Measurements from ENCODE around the gene STRA6. TPM values are rescaled to one million over a fixed set of nuclear protein-coding genes. Genes with fewer than 3 reads are reported as not detected.

Gene STRA6
- polyA plus RNA-seq, 6 donors from 2014 or later: not detected

GRCh38 chr15:74144153-74144775 is 58.3 kb downstream of the STRA6 start:
- Mint-ChIP-seq H3K4me3 (no peak overlapping the region), H3K27ac (no peak overlapping the region), H3K9me3 (peaks cover 0 to 26% (median 3%) of the 10 kb centered on the region in 7 donors), H3K36me3 (peaks cover 4 to 10% of the 10 kb centered on the region in 2 donors), H3K4me1 (no peaks in the 10 kb centered on the region), H3K27me3 (peaks cover 44 to 60% (median 51%) of the 10 kb centered on the region in 3 donors)
- no peak for DNase-seq
- ATAC-seq (ENCODE audit: low read depth in 2 of 2): no peak

GRCh38 chr15:74141591-74141990 is 61.0 kb downstream of the STRA6 start:
- H3K4me1 Mint-ChIP-seq: peaks cover 8 to 11% (median 9%) of the 10 kb centered on the region in 3 donors
- DNase-seq: no peak
- no peak for ATAC-seq (ENCODE audit: low read depth in 2 of 2)
- peaks cover 0 to 8% of the 10 kb centered on the region in 2 donors for H3K36me3 Mint-ChIP-seq
- H3K27me3 Mint-ChIP-seq: peaks cover 54 to 64% (median 58%) of the 10 kb centered on the region in 3 donors
- no peak overlapping the region for H3K4me3 Mint-ChIP-seq
- H3K9me3 Mint-ChIP-seq: peaks cover 0 to 12% (median 2%) of the 10 kb centered on the region in 7 donors
- no peak overlapping the region for H3K27ac Mint-ChIP-seq

- Mint-ChIP-seq H3K36me3 (peaks cover 0 to 8% of the 10 kb centered on the region in 2 donors), H3K4me3 (peak overlapping the region in 2 of 8 donors; percentile 67 to 77), H3K4me1 (peaks cover 18 to 30% (median 29%) of the 10 kb centered on the region in 3 donors), H3K9me3 (peaks cover 0 to 7% (median 0%) of the 10 kb centered on the region in 7 donors), H3K27me3 (peaks cover 51 to 74% (median 63%) of the 10 kb centered on the region in 3 donors), H3K27ac (no peak overlapping the region)
- DNase-seq: no peak
- no peak for ATAC-seq (ENCODE audit: low read depth in 2 of 2)
These were observed 63.9 kb downstream of the STRA6 start for GRCh38 chr15:74138642-74139041.

- Mint-ChIP-seq H3K4me1 (peaks cover 18 to 35% (median 34%) of the 10 kb centered on the region in 3 donors), H3K36me3 (peaks cover 0 to 8% of the 10 kb centered on the region in 2 donors), H3K27ac (peak overlapping the region in 2 of 6 donors; percentile 57 to 67), H3K4me3 (peak overlapping the region in 5 of 8 donors; percentile 77 to 93 (median 87)), H3K9me3 (peaks cover 0 to 9% (median 2%) of the 10 kb centered on the region in 7 donors), H3K27me3 (peaks cover 53 to 80% (median 59%) of the 10 kb centered on the region in 3 donors)
- no peak for ATAC-seq (ENCODE audit: low read depth in 2 of 2)
- no peak for DNase-seq
These were observed 65.1 kb downstream of the STRA6 start for GRCh38 chr15:74137537-74137894.

- DNase-seq (no peak), ATAC-seq (ENCODE audit: low read depth in 2 of 2) (no peak)
- Mint-ChIP-seq H3K4me3 (peak overlapping the region; percentile 64 to 93 (median 86)), H3K36me3 (peaks cover 0 to 13% of the 10 kb centered on the region in 2 donors), H3K9me3 (peaks cover 0 to 10% (median 4%) of the 10 kb centered on the region in 7 donors), H3K27ac (peak overlapping the region in 4 of 6 donors; percentile 49 to 93 (median 62)), H3K4me1 (peaks cover 21 to 40% (median 38%) of the 10 kb centered on the region in 3 donors), H3K27me3 (peaks cover 56 to 82% (median 59%) of the 10 kb centered on the region in 3 donors)
These were observed 65.6 kb downstream of the STRA6 start for GRCh38 chr15:74136814-74137536.

GRCh38 chr15:74136540-74136813 is 66.1 kb downstream of the STRA6 start:
- Mint-ChIP-seq H3K4me1 (peaks cover 25 to 44% (median 43%) of the 10 kb centered on the region in 3 donors), H3K36me3 (peaks cover 0 to 15% of the 10 kb centered on the region in 2 donors), H3K9me3 (peaks cover 0 to 12% (median 7%) of the 10 kb centered on the region in 7 donors), H3K27me3 (peaks cover 61 to 87% (median 63%) of the 10 kb centered on the region in 3 donors), H3K27ac (peak overlapping the region in 2 of 6 donors; percentile 49 to 93), H3K4me3 (peak overlapping the region; percentile 64 to 93 (median 86))
- ATAC-seq (ENCODE audit: low read depth in 2 of 2): no peak
- DNase-seq: no peak

- H3K27ac Mint-ChIP-seq: peak overlapping the region in 4 of 6 donors; percentile 28 to 96 (median 93)
- peaks cover 37 to 56% (median 52%) of the 10 kb centered on the region in 3 donors for H3K4me1 Mint-ChIP-seq
- peaks cover 65 to 96% (median 74%) of the 10 kb centered on the region in 3 donors for H3K27me3 Mint-ChIP-seq
- no peak for ATAC-seq (ENCODE audit: low read depth in 2 of 2)
- DNase-seq: no peak
- peaks cover 0 to 15% of the 10 kb centered on the region in 2 donors for H3K36me3 Mint-ChIP-seq
- H3K9me3 Mint-ChIP-seq: peaks cover 0 to 12% (median 7%) of the 10 kb centered on the region in 7 donors
- H3K4me3 Mint-ChIP-seq: peak overlapping the region; percentile 22 to 89 (median 76)
These were observed 67.5 kb downstream of the STRA6 start for GRCh38 chr15:74135041-74135565.

GRCh38 chr15:74134387-74135027 is 68.1 kb downstream of the STRA6 start:
- peaks cover 0 to 12% (median 7%) of the 10 kb centered on the region in 7 donors for H3K9me3 Mint-ChIP-seq
- DNase-seq: no peak
- H3K4me3 Mint-ChIP-seq: peak overlapping the region in 7 of 8 donors; percentile 47 to 89 (median 76)
- peaks cover 0 to 14% of the 10 kb centered on the region in 2 donors for H3K36me3 Mint-ChIP-seq
- peaks cover 65 to 96% (median 74%) of the 10 kb centered on the region in 3 donors for H3K27me3 Mint-ChIP-seq
- ATAC-seq (ENCODE audit: low read depth in 2 of 2): peak; percentile 22 to 42
- peak overlapping the region in 4 of 6 donors; percentile 28 to 96 (median 94) for H3K27ac Mint-ChIP-seq
- H3K4me1 Mint-ChIP-seq: peaks cover 42 to 62% (median 55%) of the 10 kb centered on the region in 3 donors

GRCh38 chr15:74133694-74134386 is 68.7 kb downstream of the STRA6 start:
- ATAC-seq (ENCODE audit: low read depth in 2 of 2) (no peak), DNase-seq (no peak)
- Mint-ChIP-seq H3K27me3 (peaks cover 69 to 96% (median 74%) of the 10 kb centered on the region in 3 donors), H3K9me3 (peaks cover 0 to 12% (median 7%) of the 10 kb centered on the region in 7 donors), H3K36me3 (peaks cover 0 to 7% of the 10 kb centered on the region in 2 donors), H3K27ac (peak overlapping the region in 3 of 6 donors; percentile 85 to 95 (median 93)), H3K4me3 (peak overlapping the region in 5 of 8 donors; percentile 44 to 77 (median 64)), H3K4me1 (peaks cover 49 to 69% (median 62%) of the 10 kb centered on the region in 3 donors)

- no peak for DNase-seq
- no peak for ATAC-seq (ENCODE audit: low read depth in 2 of 2)
- Mint-ChIP-seq H3K4me3 (peak overlapping the region in 5 of 8 donors; percentile 44 to 81 (median 54)), H3K27ac (peak overlapping the region in 4 of 6 donors; percentile 44 to 99 (median 90)), H3K36me3 (peaks cover 0 to 7% of the 10 kb centered on the region in 2 donors), H3K9me3 (peaks cover 0 to 12% (median 7%) of the 10 kb centered on the region in 7 donors), H3K27me3 (peaks cover 67 to 94% (median 74%) of the 10 kb centered on the region in 3 donors), H3K4me1 (peaks cover 51 to 77% (median 68%) of the 10 kb centered on the region in 3 donors)
These were observed 69.6 kb downstream of the STRA6 start for GRCh38 chr15:74132681-74133651.

- peaks cover 0 to 7% of the 10 kb centered on the region in 2 donors for H3K36me3 Mint-ChIP-seq
- H3K27ac Mint-ChIP-seq: peak overlapping the region in 5 of 6 donors; percentile 82 to 99 (median 95)
These were observed 70.8 kb downstream of the STRA6 start for GRCh38 chr15:74131628-74132413.

More at GRCh38 chr15:74131628-74132413, 70.8 kb downstream of the STRA6 start:
- ATAC-seq (ENCODE audit: low read depth in 2 of 2): no peak
- H3K4me1 Mint-ChIP-seq: peaks cover 48 to 80% (median 71%) of the 10 kb centered on the region in 3 donors
- H3K9me3 Mint-ChIP-seq: peaks cover 0 to 12% (median 7%) of the 10 kb centered on the region in 7 donors
- H3K27me3 Mint-ChIP-seq: peaks cover 62 to 92% (median 73%) of the 10 kb centered on the region in 3 donors
- H3K4me3 Mint-ChIP-seq: peak overlapping the region in 7 of 8 donors; percentile 5 to 81 (median 66)
- DNase-seq: no peak
